K562 (cell line): Measurements from ENCODE around the gene PEAR1. TPM values are rescaled to one million over a fixed set of nuclear protein-coding genes. Genes with fewer than 3 reads are reported as not detected.

Source experiments
- ATAC-seq: fragments of 200-7000 bp; cut with Tn5 transposase; 3 replicates; pipeline ENCODE4 v1.9.1; 2020; ENCODE audit warnings: moderate library complexity
- BruUV-seq: library from RNA; stranded (reverse); fragments of 400-500 nt; replicated peaks from 2 replicates; lab custom pipeline; 2021; lab: Mats Ljungman, UMichigan
- CTCF ChIA-PET: fragments of 300-600 bp; formaldehyde crosslinking; extraction: SDS; loops from one replicate; lab custom pipeline; 2021; ENCODE audit warnings: low intra/inter-chr PET ratio; lab: Yijun Ruan, JAX
- POLR2A ChIA-PET: fragments of 300-600, 350-650 bp; sonication (Branson Sonifier 250); formaldehyde crosslinking; extraction: SDS; loops from one replicate; lab custom pipeline; 2021; ENCODE audit warnings: antibody characterized with exemption, inconsistent platforms; lab: Yijun Ruan, JAX
- DNase-seq, 4 experiments: peaks; one replicate each; pipeline versions ENCODE4 v3.0.0 to v3.0.0-alpha.2; 2011 to 2018; ENCODE audit warnings: low spot score in 3 of 4, mixed read lengths in 3 of 4; ENCODE audit errors: extremely low read depth in 1 of 4
- FAIRE-seq: peaks from 2 replicates; lab custom pipeline; 2011; peaks lifted over from hg19 to GRCh38; lab: Jason Lieb, UNC
- H2AFZ ChIP-seq: 2 replicates; pipeline ENCODE4 v1.6.0; 2011; ENCODE audit warnings: low read depth, low read length, control low read depth, inconsistent platforms
- H3K27ac ChIP-seq: fragments of 200-600 bp; 3 replicates; pipeline ENCODE4 v1.8.0; 2011; ENCODE audit warnings: low read depth, mild to moderate bottlenecking, control low read depth, inconsistent platforms, low read length, moderate library complexity, mixed read lengths; ENCODE audit errors: extremely low read depth
- H3K27me3 ChIP-seq, 2 experiments: fragments of 300-600 bp in 1 of 2; 2 replicates in 1 of 2; 3 replicates in 1 of 2; pipeline versions ENCODE4 v1.6.0 to v1.8.0; 2011; ENCODE audit warnings: inconsistent platforms in 2 of 2, low read length in 2 of 2, mild to moderate bottlenecking in 1 of 2, mixed read lengths in 1 of 2, moderate library complexity in 1 of 2; ENCODE audit not compliant: control insufficient read depth in 2 of 2, insufficient read depth in 2 of 2
- H3K36me3 ChIP-seq: fragments of 300-600 bp; 3 replicates; pipeline ENCODE4 v1.8.0; 2011; ENCODE audit warnings: mild to moderate bottlenecking, low read length, inconsistent platforms; ENCODE audit not compliant: control insufficient read depth, insufficient read depth
- H3K4me1 ChIP-seq, 2 experiments: fragments of 200-600 bp in 1 of 2; replicated peaks in 1 of 2; 2 replicates in 1 of 2; 3 replicates in 1 of 2; pipeline versions ENCODE4 v1.5.1 to v1.8.0; 2011; ENCODE audit warnings: inconsistent platforms in 2 of 2, low read length in 2 of 2, mild to moderate bottlenecking in 1 of 2, mixed read lengths in 1 of 2, moderate library complexity in 1 of 2; ENCODE audit not compliant: control insufficient read depth in 2 of 2, insufficient read depth in 2 of 2
- H3K4me2 ChIP-seq: 2 replicates; pipeline ENCODE4 v1.6.1; 2011; ENCODE audit warnings: low read length, control low read depth, inconsistent platforms, mixed read lengths; ENCODE audit not compliant: insufficient read depth
- H3K4me3 ChIP-seq: fragments of 200-600 bp; sonication (generic), shearing (Covaris generic); 2 replicates; pipeline ENCODE4 v1.5.1; 2016; ENCODE audit warnings: control low read depth, inconsistent platforms
- H3K79me2 ChIP-seq: fragments of 200-600 bp; 3 replicates; pipeline ENCODE4 v1.8.0; 2011; ENCODE audit warnings: low read length, inconsistent platforms; ENCODE audit not compliant: control insufficient read depth, insufficient read depth
- H3K9ac ChIP-seq, 2 experiments: 2 replicates each; pipeline versions ENCODE4 v1.6.0 to v1.6.1; 2011; ENCODE audit warnings: low read depth in 2 of 2, low read length in 2 of 2, control low read depth in 1 of 2, inconsistent platforms in 1 of 2, mild to moderate bottlenecking in 1 of 2, mixed read lengths in 1 of 2; ENCODE audit not compliant: insufficient read depth in 1 of 2
- H3K9me1 ChIP-seq: one replicate; pipeline ENCODE4 v1.6.0; 2011; ENCODE audit warnings: inconsistent platforms, mild to moderate bottlenecking, low read length, moderate library complexity; ENCODE audit not compliant: control insufficient read depth, insufficient read depth
- H3K9me3 ChIP-seq: replicated peaks from 2 replicates; pipeline ENCODE4 v1.5.1; 2011; ENCODE audit warnings: low read depth, low read length, inconsistent platforms; ENCODE audit not compliant: control insufficient read depth, insufficient read depth
- H4K20me1 ChIP-seq: replicated peaks from 2 replicates; pipeline ENCODE4 v1.6.1; 2011; ENCODE audit warnings: low read length, inconsistent platforms, mixed read lengths; ENCODE audit not compliant: control insufficient read depth, insufficient read depth
- COPS2 ChIP-seq: fragments of 450-650 bp; conservative IDR thresholded peaks from 2 replicates; pipeline ENCODE4 v1.6.1; 2016; ENCODE audit warnings: mild to moderate bottlenecking, moderate library complexity
- DMBX1 ChIP-seq: fragments of 250-450 bp; sonication (Bioruptor Pico); IDR thresholded peaks from 2 replicates; pipeline ENCODE4 v1.8.0; 2022; ENCODE audit warnings: inconsistent platforms, mild to moderate bottlenecking, moderate library complexity, borderline replicate concordance
- HDAC1 ChIP-seq, 2 experiments: fragments of 450-650 bp; IDR thresholded peaks; 2 replicates each; pipeline ENCODE4 v1.6.1; 2016 to 2017; ENCODE audit warnings: inconsistent platforms in 1 of 2, mild to moderate bottlenecking in 1 of 2, moderate library complexity in 1 of 2
- IFI16 ChIP-seq: fragments of 250-450 bp; sonication (Bioruptor Pico); IDR thresholded peaks from 2 replicates; pipeline ENCODE4 v2.1.2; 2022; ENCODE audit warnings: mild to moderate bottlenecking, inconsistent platforms
- PHF20 ChIP-seq: fragments of 450-650 bp; IDR thresholded peaks from 2 replicates; pipeline ENCODE4 v1.6.1; 2018; ENCODE audit not compliant: partially characterized antibody
- RBM25 ChIP-seq: fragments of 200-400 bp; formaldehyde crosslinking; IDR thresholded peaks from 2 replicates; pipeline ENCODE4 v1.6.1; 2018; ENCODE audit warnings: low read length, low read depth, moderate library complexity; ENCODE audit not compliant: severe bottlenecking
- SUPT5H ChIP-seq: fragments of 450-650 bp; IDR thresholded peaks from 2 replicates; pipeline ENCODE4 v1.6.1; 2016
- ZKSCAN8 ChIP-seq: fragments of 200-800 bp; sonication (Bioruptor generic); IDR thresholded peaks from 2 replicates; pipeline ENCODE4 v1.6.1; 2016; ENCODE audit warnings: missing genetic modification characterization, missing compliant biosample characterization
- ZNF134 ChIP-seq: fragments of 250-450 bp; sonication (Bioruptor Pico); conservative IDR thresholded peaks from 2 replicates; pipeline ENCODE4 v1.4.0; 2020
- WGBS: fragments of 100-300 bp; shearing (Covaris generic); methylation state at CpG from one replicate; pipeline ENCODE4 v1.1.6; 2016; ENCODE audit warnings: low coverage, mixed read lengths; ENCODE audit not compliant: insufficient coverage; ENCODE audit errors: missing lambda C conversion rate; 5-methylcytosine and 5-hydroxymethylcytosine counted together
- in situ Hi-C: fragments of 300-500 bp; cut with MboI; formaldehyde crosslinking; loops from 4 replicates; pipeline ENCODE4 v1.15.0; 2018; ENCODE audit warnings: inconsistent platforms, mixed read lengths
- intact Hi-C: fragments of 100-400 bp; cut with micrococcal nuclease; formaldehyde crosslinking; loops from 2 replicates; pipeline ENCODE4 v1.14.2; 2022
- polyA plus RNA-seq, 8 experiments: library from polyadenylated mRNA; depleted of rRNA in 4 of 8; stranded (reverse) in 5 of 8; unstranded in 3 of 8; fragments of >200 nt; fragmentation: Nextera tagmentation in 2 of 8; fragmentation: Illumina TruSeq in 1 of 8; extraction: Ambion mirVana in 2 of 8; extraction: Trizol in 1 of 8; gene quantifications; 2 replicates each; pipeline versions ENCODE4 v1.2.1 to v1.2.3, GENCODE V29; 2011 to 2014; ENCODE audit warnings: inconsistent platforms in 1 of 8, missing spikeins in 1 of 8
- total RNA-seq, 7 experiments: library from RNA; depleted of rRNA in 6 of 7; stranded (reverse); fragments of >200 nt in 6 of 7; fragmentation: Illumina TruSeq in 2 of 7; extraction: Trizol in 2 of 7; gene quantifications; 2 replicates each; pipeline versions ENCODE4 v1.2.1 to v1.2.3, GENCODE V29; 2011 to 2021; ENCODE audit warnings: low replicate concordance in 1 of 7
- TF ChIP-seq, protein P1 (sequence below): fragments of 200-600 bp; sonication (generic); IDR thresholded peaks from one replicate; pipeline ENCODE4 v1.6.1; 2012; ENCODE audit warnings: mild to moderate bottlenecking, low read depth, low read length, inconsistent platforms

PEAR1 gene
- total and polyA plus RNA-seq, 9 of the 15 experiments (the other 6 are each of a cell fraction or from before 2014, with no cell fraction given), result 0.87 to 13.9 (median 6.1) TPM

DNA sequence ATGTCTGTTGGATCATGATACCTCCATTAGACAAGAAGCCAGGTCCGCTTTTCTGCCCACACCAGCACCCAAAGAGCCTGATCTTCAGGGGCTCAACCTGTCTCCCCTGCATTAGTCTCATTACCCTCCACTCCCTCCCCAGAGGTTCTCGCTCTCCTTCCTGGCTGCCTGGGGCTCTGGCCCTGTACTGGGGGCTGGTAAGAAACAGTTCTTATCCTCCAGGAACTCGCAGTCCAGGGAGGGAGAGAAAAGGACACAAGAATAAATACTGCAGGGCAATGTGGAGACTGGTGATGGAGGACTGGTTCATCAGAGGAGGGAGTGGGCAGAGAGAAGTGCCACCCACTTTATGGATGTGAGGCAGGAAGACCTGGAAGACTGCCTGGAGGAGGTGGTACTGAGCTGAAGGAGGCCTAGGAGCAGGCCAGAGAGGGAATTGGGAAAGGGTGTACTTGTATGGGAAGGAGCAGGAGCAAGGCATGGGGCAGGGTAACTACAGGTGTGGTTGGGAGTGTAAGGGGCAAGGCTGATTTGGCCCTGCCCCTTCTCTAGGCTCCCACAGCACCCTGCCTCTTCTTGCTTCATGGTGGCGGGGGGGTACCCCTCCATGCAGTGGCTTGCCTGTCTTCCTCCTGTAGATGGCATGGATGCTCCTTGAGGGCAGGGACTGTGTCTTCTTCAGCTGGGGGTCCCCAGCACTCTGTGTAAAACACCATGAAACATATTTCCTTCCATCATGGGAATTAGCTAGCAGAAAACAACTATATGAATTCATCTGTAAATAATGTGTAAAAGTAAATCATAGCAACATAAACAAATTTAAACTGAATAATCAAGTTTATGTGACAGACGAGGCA is 31.9 kb downstream of the PEAR1 start:
- H3K27me3 ChIP-seq, result peaks cover 8 to 17% of the 10 kb centered on the region in 2 experiments; a peak in 3 of 5 replicates
- no peak overlapping the region for H3K4me3 ChIP-seq
- POLR2A ChIA-PET, result interaction anchor here (0.7 to 1.6 kb wide), 2 partner anchors 69 to 267 kb away, joined by 3 to 4 read pairs; no protein-coding TSS in a partner anchor
- no peak overlapping the region for H3K4me2 ChIP-seq
- no peak for DNase-seq
- H3K27ac ChIP-seq, result peak overlapping the region; percentile 1; the same call in 1 of the 3 replicates
- no peak for FAIRE-seq
- no peaks in the 10 kb centered on the region for H3K9me1 ChIP-seq
- in situ Hi-C loops, result loop anchor here (5.0 kb wide), 1 partner anchor 33 kb away; the partner anchor contains the start of gene PEAR1
- H3K36me3 ChIP-seq, result no peaks in the 10 kb centered on the region
- H4K20me1 ChIP-seq, result no peaks in the 10 kb centered on the region
- peak overlapping the region in 1 of 2 experiments; percentile 67; a peak in 1 of 4 replicates for H3K9ac ChIP-seq
- H3K4me1 ChIP-seq, result peaks cover 24 to 39% of the 10 kb centered on the region in 2 experiments
- intact Hi-C loops, result loop anchor here (5.0 kb wide), 2 partner anchors 47 to 232 kb away; no protein-coding TSS in a partner anchor
- 66% methylated on average over 4 of the region's 5 CpGs for WGBS
- no peaks in the 10 kb centered on the region for H3K79me2 ChIP-seq
- ATAC-seq, result no peak
- CTCF ChIA-PET, result interaction anchor here (0.6 kb wide), 1 partner anchor 310 kb away, joined by 3 read pairs; no protein-coding TSS in a partner anchor
- H3K9me3 ChIP-seq, result no peaks in the 10 kb centered on the region
- peak overlapping the region; percentile 20 for H2AFZ ChIP-seq
- no TSS peak for BruUV-seq
- TF ChIP-seq ZKSCAN8 (CRISPR knock-in tag) (no peak), RBM25 (peak; percentile 36), SUPT5H (no peak), HDAC1 (IDR thresholded peaks at IDR 0.05) (peak in 1 of 2 experiments; percentile 31; a peak in 1 of 4 replicates), COPS2 (no peak), ZNF134 (CRISPR knock-in tag) (no peak), PHF20 (peak; percentile 27), DMBX1 (CRISPR knock-in tag) (no peak), IFI16 (CRISPR knock-in tag) (no peak)
- TF ChIP-seq, protein P1, sequence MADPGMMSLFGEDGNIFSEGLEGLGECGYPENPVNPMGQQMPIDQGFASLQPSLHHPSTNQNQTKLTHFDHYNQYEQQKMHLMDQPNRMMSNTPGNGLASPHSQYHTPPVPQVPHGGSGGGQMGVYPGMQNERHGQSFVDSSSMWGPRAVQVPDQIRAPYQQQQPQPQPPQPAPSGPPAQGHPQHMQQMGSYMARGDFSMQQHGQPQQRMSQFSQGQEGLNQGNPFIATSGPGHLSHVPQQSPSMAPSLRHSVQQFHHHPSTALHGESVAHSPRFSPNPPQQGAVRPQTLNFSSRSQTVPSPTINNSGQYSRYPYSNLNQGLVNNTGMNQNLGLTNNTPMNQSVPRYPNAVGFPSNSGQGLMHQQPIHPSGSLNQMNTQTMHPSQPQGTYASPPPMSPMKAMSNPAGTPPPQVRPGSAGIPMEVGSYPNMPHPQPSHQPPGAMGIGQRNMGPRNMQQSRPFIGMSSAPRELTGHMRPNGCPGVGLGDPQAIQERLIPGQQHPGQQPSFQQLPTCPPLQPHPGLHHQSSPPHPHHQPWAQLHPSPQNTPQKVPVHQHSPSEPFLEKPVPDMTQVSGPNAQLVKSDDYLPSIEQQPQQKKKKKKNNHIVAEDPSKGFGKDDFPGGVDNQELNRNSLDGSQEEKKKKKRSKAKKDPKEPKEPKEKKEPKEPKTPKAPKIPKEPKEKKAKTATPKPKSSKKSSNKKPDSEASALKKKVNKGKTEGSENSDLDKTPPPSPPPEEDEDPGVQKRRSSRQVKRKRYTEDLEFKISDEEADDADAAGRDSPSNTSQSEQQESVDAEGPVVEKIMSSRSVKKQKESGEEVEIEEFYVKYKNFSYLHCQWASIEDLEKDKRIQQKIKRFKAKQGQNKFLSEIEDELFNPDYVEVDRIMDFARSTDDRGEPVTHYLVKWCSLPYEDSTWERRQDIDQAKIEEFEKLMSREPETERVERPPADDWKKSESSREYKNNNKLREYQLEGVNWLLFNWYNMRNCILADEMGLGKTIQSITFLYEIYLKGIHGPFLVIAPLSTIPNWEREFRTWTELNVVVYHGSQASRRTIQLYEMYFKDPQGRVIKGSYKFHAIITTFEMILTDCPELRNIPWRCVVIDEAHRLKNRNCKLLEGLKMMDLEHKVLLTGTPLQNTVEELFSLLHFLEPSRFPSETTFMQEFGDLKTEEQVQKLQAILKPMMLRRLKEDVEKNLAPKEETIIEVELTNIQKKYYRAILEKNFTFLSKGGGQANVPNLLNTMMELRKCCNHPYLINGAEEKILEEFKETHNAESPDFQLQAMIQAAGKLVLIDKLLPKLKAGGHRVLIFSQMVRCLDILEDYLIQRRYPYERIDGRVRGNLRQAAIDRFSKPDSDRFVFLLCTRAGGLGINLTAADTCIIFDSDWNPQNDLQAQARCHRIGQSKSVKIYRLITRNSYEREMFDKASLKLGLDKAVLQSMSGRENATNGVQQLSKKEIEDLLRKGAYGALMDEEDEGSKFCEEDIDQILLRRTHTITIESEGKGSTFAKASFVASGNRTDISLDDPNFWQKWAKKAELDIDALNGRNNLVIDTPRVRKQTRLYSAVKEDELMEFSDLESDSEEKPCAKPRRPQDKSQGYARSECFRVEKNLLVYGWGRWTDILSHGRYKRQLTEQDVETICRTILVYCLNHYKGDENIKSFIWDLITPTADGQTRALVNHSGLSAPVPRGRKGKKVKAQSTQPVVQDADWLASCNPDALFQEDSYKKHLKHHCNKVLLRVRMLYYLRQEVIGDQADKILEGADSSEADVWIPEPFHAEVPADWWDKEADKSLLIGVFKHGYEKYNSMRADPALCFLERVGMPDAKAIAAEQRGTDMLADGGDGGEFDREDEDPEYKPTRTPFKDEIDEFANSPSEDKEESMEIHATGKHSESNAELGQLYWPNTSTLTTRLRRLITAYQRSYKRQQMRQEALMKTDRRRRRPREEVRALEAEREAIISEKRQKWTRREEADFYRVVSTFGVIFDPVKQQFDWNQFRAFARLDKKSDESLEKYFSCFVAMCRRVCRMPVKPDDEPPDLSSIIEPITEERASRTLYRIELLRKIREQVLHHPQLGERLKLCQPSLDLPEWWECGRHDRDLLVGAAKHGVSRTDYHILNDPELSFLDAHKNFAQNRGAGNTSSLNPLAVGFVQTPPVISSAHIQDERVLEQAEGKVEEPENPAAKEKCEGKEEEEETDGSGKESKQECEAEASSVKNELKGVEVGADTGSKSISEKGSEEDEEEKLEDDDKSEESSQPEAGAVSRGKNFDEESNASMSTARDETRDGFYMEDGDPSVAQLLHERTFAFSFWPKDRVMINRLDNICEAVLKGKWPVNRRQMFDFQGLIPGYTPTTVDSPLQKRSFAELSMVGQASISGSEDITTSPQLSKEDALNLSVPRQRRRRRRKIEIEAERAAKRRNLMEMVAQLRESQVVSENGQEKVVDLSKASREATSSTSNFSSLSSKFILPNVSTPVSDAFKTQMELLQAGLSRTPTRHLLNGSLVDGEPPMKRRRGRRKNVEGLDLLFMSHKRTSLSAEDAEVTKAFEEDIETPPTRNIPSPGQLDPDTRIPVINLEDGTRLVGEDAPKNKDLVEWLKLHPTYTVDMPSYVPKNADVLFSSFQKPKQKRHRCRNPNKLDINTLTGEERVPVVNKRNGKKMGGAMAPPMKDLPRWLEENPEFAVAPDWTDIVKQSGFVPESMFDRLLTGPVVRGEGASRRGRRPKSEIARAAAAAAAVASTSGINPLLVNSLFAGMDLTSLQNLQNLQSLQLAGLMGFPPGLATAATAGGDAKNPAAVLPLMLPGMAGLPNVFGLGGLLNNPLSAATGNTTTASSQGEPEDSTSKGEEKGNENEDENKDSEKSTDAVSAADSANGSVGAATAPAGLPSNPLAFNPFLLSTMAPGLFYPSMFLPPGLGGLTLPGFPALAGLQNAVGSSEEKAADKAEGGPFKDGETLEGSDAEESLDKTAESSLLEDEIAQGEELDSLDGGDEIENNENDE, result no peak
